ENCODE data around the gene EGF.

Gene EGF

GRCh38 chr4:110041735-110042134, 129.1 kb downstream of the EGF start:
- H3K36me3 Mint-ChIP-seq (ENCODE audit: low read depth): peaks cover 7% of the 10 kb centered on the region
- H3K27ac Mint-ChIP-seq: no peak overlapping the region
- peaks cover 18% of the 10 kb centered on the region for H3K4me1 Mint-ChIP-seq
- H3K4me3 Mint-ChIP-seq: no peak overlapping the region
- TF ChIP-seq CTCF (IDR thresholded peaks at IDR 0.05): no peak
- H3K27me3 Mint-ChIP-seq (ENCODE audit: low read depth, poor library complexity): no peaks in the 10 kb centered on the region
- DNase-seq: no peak
- no peaks in the 10 kb centered on the region for H3K9me3 Mint-ChIP-seq

GRCh38 chr4:110042545-110043517, 130.1 kb downstream of the EGF start:
- TF ChIP-seq CTCF (IDR thresholded peaks at IDR 0.05): no peak
- no peak overlapping the region for H3K4me3 Mint-ChIP-seq
- no peaks in the 10 kb centered on the region for H3K27me3 Mint-ChIP-seq (ENCODE audit: low read depth, poor library complexity)

GRCh38 chr4:110046588-110047049, 133.9 kb downstream of the EGF start:
- Mint-ChIP-seq H3K9me3 (no peaks in the 10 kb centered on the region), H3K36me3 (ENCODE audit: low read depth) (peaks cover 42% of the 10 kb centered on the region), H3K4me1 (peaks cover 18% of the 10 kb centered on the region), H3K4me3 (no peak overlapping the region), H3K27me3 (ENCODE audit: low read depth, poor library complexity) (no peaks in the 10 kb centered on the region), H3K27ac (peak overlapping the region; percentile 58)
- no peak for DNase-seq
- TF ChIP-seq CTCF (IDR thresholded peaks at IDR 0.05): no peak

More at GRCh38 chr4:110042545-110043517, 130.1 kb downstream of the EGF start:
- DNase-seq: no peak
- peaks cover 18% of the 10 kb centered on the region for H3K4me1 Mint-ChIP-seq
- H3K9me3 Mint-ChIP-seq: no peaks in the 10 kb centered on the region
- H3K36me3 Mint-ChIP-seq (ENCODE audit: low read depth): peaks cover 12% of the 10 kb centered on the region
- H3K27ac Mint-ChIP-seq: no peak overlapping the region

GRCh38 chr4:110049951-110050925, 137.6 kb downstream of the EGF start:
- no peak overlapping the region for H3K4me3 Mint-ChIP-seq
- no peaks in the 10 kb centered on the region for H3K27me3 Mint-ChIP-seq (ENCODE audit: low read depth, poor library complexity)
- H3K4me1 Mint-ChIP-seq: peaks cover under 1% of the 10 kb centered on the region
- TF ChIP-seq CTCF (IDR thresholded peaks at IDR 0.05): peak; percentile 69
- no peaks in the 10 kb centered on the region for H3K9me3 Mint-ChIP-seq
- peak; percentile 43 for DNase-seq
- peaks cover 64% of the 10 kb centered on the region for H3K36me3 Mint-ChIP-seq (ENCODE audit: low read depth)
- peak overlapping the region; percentile 90 for H3K27ac Mint-ChIP-seq

- peaks cover 19% of the 10 kb centered on the region for H3K4me1 Mint-ChIP-seq
- H3K36me3 Mint-ChIP-seq (ENCODE audit: low read depth): peaks cover 69% of the 10 kb centered on the region
- H3K4me3 Mint-ChIP-seq: no peak overlapping the region
- no peaks in the 10 kb centered on the region for H3K27me3 Mint-ChIP-seq (ENCODE audit: low read depth, poor library complexity)
- H3K27ac Mint-ChIP-seq: peak overlapping the region; percentile 12
- no peaks in the 10 kb centered on the region for H3K9me3 Mint-ChIP-seq
- no peak for TF ChIP-seq CTCF (IDR thresholded peaks at IDR 0.05)
- DNase-seq: no peak
Observed at GRCh38 chr4:110055158-110055768, 142.6 kb downstream of the EGF start.
